Peyer's patch (tissue), 4 donors: ENCODE measurements around the gene KIF14.

Source experiments
- POLR2A ChIP-seq, 2 donors: fragments of 450-650 bp; IDR thresholded peaks; one replicate each; pipeline ENCODE4 v1.5.1; 2017; ENCODE audit warnings: antibody characterized with exemption in 2 of 2, mild to moderate bottlenecking in 2 of 2, moderate library complexity in 2 of 2
- TF ChIP-seq, protein P1 (sequence below), 6 experiments: fragments of 450-650 bp in 4 of 6; fragments of 200-600 bp in 2 of 6; sonication (generic) in 1 of 6; IDR thresholded peaks; one replicate each; pipeline ENCODE4 v1.5.1; 2017 to 2019; ENCODE audit warnings: antibody characterized with exemption in 6 of 6, mild to moderate bottlenecking in 3 of 6, moderate library complexity in 1 of 6

DNA sequence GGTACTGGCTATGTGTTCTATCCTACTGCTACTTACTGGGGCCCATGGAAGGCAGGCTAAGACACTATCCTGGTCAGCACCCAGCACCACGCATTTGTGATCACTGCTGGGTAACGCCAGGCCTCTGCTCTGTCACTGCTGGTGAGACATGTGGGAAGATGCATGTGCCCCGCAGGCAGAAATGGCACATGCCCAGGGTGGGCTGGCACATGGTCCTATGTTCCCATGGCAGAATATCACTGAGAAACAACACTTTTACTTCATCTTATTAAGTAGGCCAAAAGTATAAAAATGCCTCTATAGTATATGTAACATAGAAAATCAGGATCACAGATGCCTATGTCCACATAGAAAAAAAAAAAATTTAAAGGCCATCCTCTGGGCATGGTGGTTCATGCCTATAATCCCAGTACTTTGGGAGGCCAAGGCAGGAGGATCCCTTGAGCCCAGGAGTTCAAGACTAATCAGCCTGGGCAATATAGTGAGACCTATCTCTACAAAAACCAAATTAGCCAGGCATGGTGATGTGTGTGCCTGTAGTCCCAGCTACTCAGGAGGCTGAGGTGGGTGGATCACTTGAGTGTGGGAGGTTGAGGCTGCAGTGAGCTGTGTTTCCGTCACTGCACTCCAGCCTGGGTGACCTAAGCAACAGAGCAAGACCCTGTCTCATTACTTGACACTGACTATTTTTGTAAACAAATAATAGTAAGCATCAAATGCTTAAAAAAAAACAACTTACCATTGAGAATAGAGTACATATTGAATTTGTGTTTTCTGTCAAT, 37.7 kb upstream of the KIF14 start:
- TF ChIP-seq, protein P1, sequence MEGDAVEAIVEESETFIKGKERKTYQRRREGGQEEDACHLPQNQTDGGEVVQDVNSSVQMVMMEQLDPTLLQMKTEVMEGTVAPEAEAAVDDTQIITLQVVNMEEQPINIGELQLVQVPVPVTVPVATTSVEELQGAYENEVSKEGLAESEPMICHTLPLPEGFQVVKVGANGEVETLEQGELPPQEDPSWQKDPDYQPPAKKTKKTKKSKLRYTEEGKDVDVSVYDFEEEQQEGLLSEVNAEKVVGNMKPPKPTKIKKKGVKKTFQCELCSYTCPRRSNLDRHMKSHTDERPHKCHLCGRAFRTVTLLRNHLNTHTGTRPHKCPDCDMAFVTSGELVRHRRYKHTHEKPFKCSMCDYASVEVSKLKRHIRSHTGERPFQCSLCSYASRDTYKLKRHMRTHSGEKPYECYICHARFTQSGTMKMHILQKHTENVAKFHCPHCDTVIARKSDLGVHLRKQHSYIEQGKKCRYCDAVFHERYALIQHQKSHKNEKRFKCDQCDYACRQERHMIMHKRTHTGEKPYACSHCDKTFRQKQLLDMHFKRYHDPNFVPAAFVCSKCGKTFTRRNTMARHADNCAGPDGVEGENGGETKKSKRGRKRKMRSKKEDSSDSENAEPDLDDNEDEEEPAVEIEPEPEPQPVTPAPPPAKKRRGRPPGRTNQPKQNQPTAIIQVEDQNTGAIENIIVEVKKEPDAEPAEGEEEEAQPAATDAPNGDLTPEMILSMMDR (IDR thresholded peaks at IDR 0.05): no peak
- no peak for TF ChIP-seq POLR2A (IDR thresholded peaks at IDR 0.05)
